HepG2 (cell line): ENCODE data around the gene MARCHF2. TPM values are rescaled to one million over a fixed set of nuclear protein-coding genes. Genes with fewer than 3 reads are reported as not detected.

Experiments
- ARID2 ChIP-seq: sonication (generic); formaldehyde crosslinking; IDR thresholded peaks from 2 replicates; pipeline ENCODE4 v1.8.1; 2022; ENCODE audit warnings: mild to moderate bottlenecking, missing genetic modification reagents, borderline replicate concordance
- CENPT ChIP-seq: sonication (generic); formaldehyde crosslinking; IDR thresholded peaks from 2 replicates; pipeline ENCODE4 v1.8.0; 2022; ENCODE audit warnings: low read depth, mild to moderate bottlenecking, moderate library complexity, missing genetic modification reagents
- ZNF607 ChIP-seq: sonication (generic); formaldehyde crosslinking; IDR thresholded peaks from 2 replicates; pipeline ENCODE4 v1.5.1; 2020; ENCODE audit warnings: missing genetic modification reagents, mild to moderate bottlenecking, borderline replicate concordance
- polyA plus RNA-seq, 8 experiments: library from polyadenylated mRNA; depleted of rRNA in 3 of 8; stranded (reverse) in 7 of 8; unstranded in 1 of 8; fragments of >200 nt; fragmentation: Illumina TruSeq in 4 of 8; extraction: Trizol in 4 of 8; gene quantifications; 2 replicates each; pipeline versions ENCODE4 v1.2.1 to v1.2.3, GENCODE V29; 2011 to 2016; ENCODE audit warnings: low read depth in 4 of 8, missing spikeins in 1 of 8, mixed read lengths in 1 of 8; ENCODE audit not compliant: insufficient read depth in 1 of 8
- total RNA-seq, 5 experiments: library from RNA; depleted of rRNA; stranded (reverse); fragments of >200 nt; fragmentation: Illumina TruSeq; extraction: Trizol; gene quantifications; 2 replicates each; pipeline ENCODE4 v1.2.3, GENCODE V29; 2016; ENCODE audit warnings: low read depth in 1 of 5
- TF ChIP-seq, protein P1 (sequence below): sonication (generic); formaldehyde crosslinking; IDR thresholded peaks from 2 replicates; pipeline ENCODE4 v1.4.0; 2020; ENCODE audit warnings: mild to moderate bottlenecking, low read depth, missing genetic modification reagents
- TF ChIP-seq, protein P2 (sequence below): sonication (generic); formaldehyde crosslinking; IDR thresholded peaks from 2 replicates; pipeline ENCODE4 v1.8.1; 2023; ENCODE audit warnings: mild to moderate bottlenecking, missing genetic modification reagents
- TF ChIP-seq, protein P3 (sequence below): sonication (generic); formaldehyde crosslinking; IDR thresholded peaks from 2 replicates; pipeline ENCODE4 v1.5.1; 2020; ENCODE audit warnings: mild to moderate bottlenecking, missing genetic modification reagents

MARCHF2 gene
- total and polyA plus RNA-seq, 2 of the 13 experiments (the other 11 are each of a cell fraction or from before 2014, with no cell fraction given): 12.7 to 13.0 TPM

DNA sequence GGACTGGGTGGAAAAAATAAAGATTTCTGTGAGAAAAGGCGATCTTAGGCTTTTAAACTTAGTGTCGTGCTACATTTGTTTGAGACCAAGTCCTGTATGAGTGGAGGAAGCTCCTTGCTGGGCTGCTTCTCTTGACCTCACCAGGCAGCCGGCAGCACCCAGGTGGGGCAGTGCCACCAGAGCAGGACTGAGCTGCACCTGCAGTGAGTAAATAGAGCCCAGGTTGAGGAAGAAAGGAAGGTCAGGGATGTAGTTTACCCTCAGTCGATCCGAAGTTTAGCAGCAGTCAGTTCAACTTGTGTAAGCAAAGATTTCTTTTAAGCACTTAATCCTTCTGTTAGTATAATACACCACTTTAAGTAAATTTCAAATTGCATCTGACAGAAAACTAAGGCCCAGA is 45.3 kb downstream of the MARCHF2 start (continued):
- TF ChIP-seq, protein P1, sequence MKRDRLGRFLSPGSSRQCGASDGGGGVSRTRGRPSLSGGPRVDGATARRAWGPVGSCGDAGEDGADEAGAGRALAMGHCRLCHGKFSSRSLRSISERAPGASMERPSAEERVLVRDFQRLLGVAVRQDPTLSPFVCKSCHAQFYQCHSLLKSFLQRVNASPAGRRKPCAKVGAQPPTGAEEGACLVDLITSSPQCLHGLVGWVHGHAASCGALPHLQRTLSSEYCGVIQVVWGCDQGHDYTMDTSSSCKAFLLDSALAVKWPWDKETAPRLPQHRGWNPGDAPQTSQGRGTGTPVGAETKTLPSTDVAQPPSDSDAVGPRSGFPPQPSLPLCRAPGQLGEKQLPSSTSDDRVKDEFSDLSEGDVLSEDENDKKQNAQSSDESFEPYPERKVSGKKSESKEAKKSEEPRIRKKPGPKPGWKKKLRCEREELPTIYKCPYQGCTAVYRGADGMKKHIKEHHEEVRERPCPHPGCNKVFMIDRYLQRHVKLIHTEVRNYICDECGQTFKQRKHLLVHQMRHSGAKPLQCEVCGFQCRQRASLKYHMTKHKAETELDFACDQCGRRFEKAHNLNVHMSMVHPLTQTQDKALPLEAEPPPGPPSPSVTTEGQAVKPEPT (CRISPR knock-in tag): no peak
- TF ChIP-seq CENPT (no peak), ZNF607 (no peak), ARID2 (no peak)
- TF ChIP-seq, protein P2, sequence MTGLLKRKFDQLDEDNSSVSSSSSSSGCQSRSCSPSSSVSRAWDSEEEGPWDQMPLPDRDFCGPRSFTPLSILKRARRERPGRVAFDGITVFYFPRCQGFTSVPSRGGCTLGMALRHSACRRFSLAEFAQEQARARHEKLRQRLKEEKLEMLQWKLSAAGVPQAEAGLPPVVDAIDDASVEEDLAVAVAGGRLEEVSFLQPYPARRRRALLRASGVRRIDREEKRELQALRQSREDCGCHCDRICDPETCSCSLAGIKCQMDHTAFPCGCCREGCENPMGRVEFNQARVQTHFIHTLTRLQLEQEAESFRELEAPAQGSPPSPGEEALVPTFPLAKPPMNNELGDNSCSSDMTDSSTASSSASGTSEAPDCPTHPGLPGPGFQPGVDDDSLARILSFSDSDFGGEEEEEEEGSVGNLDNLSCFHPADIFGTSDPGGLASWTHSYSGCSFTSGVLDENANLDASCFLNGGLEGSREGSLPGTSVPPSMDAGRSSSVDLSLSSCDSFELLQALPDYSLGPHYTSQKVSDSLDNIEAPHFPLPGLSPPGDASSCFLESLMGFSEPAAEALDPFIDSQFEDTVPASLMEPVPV (CRISPR knock-in tag): no peak
- TF ChIP-seq, protein P3, sequence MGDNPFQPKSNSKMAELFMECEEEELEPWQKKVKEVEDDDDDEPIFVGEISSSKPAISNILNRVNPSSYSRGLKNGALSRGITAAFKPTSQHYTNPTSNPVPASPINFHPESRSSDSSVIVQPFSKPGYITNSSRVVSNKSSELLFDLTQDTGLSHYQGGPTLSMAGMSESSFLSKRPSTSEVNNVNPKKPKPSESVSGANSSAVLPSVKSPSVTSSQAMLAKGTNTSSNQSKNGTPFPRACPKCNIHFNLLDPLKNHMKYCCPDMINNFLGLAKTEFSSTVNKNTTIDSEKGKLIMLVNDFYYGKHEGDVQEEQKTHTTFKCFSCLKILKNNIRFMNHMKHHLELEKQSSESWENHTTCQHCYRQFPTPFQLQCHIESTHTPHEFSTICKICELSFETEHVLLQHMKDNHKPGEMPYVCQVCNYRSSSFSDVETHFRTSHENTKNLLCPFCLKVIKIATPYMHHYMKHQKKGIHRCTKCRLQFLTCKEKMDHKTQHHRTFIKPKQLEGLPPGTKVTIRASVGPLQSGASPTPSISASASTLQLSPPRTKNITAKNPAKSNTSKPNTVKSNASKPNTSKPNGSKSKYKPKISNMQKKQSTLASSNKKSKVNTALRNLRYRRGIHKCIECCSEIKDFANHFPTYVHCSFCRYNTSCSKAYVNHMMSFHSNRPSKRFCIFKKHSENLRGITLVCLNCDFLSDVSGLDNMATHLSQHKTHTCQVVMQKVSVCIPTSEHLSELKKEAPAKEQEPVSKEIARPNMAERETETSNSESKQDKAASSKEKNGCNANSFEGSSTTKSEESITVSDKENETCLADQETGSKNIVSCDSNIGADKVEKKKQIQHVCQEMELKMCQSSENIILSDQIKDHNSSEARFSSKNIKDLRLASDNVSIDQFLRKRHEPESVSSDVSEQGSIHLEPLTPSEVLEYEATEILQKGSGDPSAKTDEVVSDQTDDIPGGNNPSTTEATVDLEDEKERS (CRISPR knock-in tag): no peak
